Left kidney (tissue), 2 donors: ENCODE data around the gene NME7. TPM values are rescaled to one million over a fixed set of nuclear protein-coding genes. Genes with fewer than 3 reads are reported as not detected.
"Not testable (repeated sequence)": the region's sequence is repeated elsewhere in the genome, so short reads cannot be mapped to it uniquely, and the experiment has no call there.

ENCODE experiments used
- DNase-seq: peaks from one replicate; pipeline ENCODE4 v3.0.0-alpha.2; 2013
- polyA plus RNA-seq: library from polyadenylated mRNA; unstranded; fragments of 120-200 nt; gene quantifications from one replicate; pipeline ENCODE4 v1.2.1, GENCODE V29; 2013; ENCODE audit not compliant: insufficient read length

Gene NME7
- polyA plus RNA-seq, 1 donor: 103 TPM

DNA sequence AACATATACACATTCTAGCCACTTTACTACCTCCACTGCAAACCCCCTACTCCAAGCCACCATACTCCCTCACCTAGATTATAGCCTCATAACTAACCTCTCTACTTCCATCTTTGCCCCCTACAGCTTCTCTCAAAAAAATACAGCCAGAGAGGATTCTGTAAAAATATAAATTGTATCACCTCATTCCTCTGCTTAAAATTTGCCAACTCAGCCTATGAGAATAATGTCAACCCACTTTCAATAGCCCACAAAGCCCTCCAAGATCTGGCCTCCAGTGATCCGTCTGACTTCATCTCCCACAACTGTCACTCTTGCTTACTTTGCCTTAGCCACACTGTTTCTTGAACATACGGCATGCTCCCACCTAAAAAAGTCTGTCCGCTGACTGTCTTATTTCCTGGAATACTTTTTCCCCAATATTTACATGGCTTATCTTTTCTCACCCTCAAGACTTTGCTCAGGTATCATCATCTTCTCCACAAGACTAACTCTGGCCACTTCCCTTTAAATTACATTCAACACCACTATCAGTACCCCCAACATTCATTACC, 21.5 kb downstream of the NME7 start:
- DNase-seq: no peak

GRCh38 chr1:169345511-169345910, 22.1 kb downstream of the NME7 start:
- DNase-seq: no peak

DNA sequence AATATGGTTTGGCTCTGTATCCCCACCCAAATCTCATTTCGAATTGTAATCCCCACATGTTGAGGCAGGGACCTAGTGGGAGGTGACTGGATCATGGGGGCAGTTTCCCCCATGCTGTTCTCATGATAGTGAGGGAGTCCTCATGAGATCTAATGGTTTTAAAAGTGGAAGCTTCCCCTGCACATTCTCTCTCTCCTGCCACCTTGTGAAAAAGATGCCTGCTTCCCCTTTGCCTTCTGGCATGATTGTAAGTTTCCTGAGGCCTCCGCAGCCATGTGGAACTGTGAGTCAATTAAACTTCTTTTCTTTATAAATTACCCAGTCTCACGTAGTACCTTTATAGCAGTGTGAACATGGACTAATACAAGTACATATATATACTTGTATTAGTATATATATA, 25.5 kb downstream of the NME7 start:
- DNase-seq: not testable (repeated sequence)

DNA sequence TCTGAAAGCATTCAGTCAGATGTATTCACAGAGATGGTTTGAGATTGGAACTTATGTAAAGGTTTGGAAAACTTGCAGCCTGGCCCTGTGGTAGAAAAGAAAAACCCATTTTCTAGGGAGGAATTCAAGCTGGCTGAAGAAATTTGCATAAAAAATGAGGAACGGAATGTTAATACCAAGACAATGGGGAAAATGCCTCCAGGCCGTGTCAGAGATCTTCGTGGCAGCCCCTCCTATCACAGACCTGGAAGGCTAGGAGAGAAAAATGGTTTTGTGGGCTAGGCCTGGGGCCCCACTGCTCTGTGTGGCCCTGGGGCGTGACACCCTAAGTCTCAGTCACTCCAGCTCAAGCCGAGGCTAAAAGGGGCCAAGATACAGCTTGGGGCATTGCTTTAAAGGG, 26.7 kb downstream of the NME7 start:
- no peak for DNase-seq

DNA sequence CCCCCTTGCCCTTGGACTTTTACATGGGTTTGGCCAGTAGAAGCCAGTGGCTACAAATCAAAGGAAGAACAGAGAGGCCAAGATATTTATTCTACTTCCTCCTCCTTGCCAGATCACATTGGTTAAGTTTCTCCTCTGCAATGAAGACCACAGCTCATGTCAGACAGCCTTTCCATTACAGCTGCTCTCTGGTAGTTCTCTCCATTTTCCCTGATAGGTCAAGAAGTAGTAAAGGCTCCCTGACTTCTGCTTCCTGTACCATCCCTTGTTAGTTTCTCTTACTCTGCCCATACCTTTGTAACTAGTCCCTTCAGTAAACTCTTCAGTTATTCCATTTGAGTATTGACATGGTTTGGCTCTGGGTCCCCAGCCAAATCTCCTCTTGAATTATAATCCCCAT, 27.8 kb downstream of the NME7 start:
- no peak for DNase-seq

GRCh38 chr1:169338617-169339016, 29.0 kb downstream of the NME7 start:
- no peak for DNase-seq

GRCh38 chr1:169336947-169337715, 30.5 kb downstream of the NME7 start:
- DNase-seq: not testable (repeated sequence)

GRCh38 chr1:169334727-169335126, 32.9 kb downstream of the NME7 start:
- DNase-seq: not testable (repeated sequence)

DNA sequence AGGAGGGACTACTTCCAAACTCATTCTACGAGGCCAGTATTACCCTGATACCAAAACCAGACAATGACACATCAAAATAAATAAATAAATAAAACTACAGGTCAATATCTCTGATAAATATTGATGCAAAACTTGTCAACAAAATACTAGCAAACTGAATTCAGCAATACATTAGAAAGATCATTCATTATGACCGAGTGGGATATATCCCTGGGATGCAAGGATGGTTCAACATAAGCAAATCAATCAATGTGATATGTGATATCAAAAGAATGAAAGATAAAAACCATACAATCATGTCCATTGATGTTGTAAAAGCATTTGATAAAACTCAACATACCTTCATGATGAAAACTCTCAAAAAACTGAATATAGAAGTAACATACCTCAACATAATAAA, 36.7 kb downstream of the NME7 start:
- DNase-seq: no peak

DNA sequence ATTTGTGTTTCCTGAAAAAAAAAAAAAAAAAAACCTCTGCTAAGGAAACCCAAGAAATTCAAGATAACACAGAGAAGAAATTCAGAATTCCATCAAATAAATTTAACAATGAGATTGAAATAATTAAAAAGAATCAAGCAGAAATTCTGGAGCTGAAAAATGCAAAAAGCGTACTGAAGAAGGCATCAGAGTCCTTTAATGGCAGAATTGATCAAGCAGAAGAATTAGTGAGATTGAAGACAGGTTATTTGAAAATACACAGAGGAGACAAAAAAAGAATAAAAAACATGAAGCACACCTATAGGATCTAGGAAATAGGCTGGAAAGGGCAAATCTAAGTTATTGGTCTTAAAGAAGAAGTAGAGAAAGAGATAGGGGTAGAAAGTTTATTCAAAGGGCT, 38.2 kb downstream of the NME7 start:
- DNase-seq: no peak

DNA sequence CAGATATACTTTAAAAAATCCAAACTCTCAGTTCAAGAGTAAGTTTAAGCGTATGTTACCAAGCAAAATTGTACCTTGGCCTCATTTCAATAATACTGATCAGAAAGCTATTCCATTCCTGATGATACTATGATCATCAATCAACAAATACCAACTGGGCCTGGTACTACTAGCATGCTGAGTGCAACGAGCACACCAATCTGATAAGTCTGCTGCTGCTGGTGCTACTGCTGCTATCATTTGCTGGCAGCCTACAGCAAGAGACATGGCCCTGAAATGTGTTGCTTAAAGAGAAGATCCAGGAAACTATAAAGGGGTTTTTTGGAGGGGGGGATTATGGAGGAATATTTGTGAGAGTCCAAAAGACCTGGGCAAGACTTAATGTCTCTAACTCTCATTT, 39.7 kb downstream of the NME7 start:
- DNase-seq: no peak

GRCh38 chr1:169326956-169327268, 40.7 kb downstream of the NME7 start:
- DNase-seq: no peak

GRCh38 chr1:169326261-169326955, 41.2 kb downstream of the NME7 start:
- DNase-seq: no peak

DNA sequence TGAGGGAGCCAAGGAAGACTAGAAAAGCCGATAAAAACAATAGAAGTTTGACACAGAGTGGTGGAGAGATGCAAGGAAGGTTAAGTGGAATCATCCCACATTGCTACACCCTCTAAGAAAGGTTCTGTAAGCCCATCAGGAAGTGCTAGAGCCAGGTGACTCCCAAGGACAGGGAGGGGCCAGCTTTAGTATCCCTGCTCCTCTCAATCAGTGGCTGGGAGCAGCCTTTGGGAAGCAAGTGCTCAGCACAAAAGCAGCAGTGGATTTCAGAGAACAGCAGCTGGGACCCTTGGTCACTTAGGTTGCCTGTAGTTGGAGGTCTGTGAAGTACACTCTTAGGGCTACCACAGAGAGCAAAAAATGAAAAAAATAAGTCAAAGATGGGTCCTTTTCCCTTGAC, 42.5 kb downstream of the NME7 start:
- DNase-seq: no peak

- no peak for DNase-seq
Observed at GRCh38 chr1:169322138-169322537, 45.5 kb downstream of the NME7 start.

- DNase-seq: no peak
Observed at GRCh38 chr1:169321539-169321938, 46.1 kb downstream of the NME7 start.

- DNase-seq: no peak
Observed at GRCh38 chr1:169318536-169319244, 48.9 kb downstream of the NME7 start.

- no peak for DNase-seq
Observed at GRCh38 chr1:169316556-169316955, 51.0 kb downstream of the NME7 start.

DNA sequence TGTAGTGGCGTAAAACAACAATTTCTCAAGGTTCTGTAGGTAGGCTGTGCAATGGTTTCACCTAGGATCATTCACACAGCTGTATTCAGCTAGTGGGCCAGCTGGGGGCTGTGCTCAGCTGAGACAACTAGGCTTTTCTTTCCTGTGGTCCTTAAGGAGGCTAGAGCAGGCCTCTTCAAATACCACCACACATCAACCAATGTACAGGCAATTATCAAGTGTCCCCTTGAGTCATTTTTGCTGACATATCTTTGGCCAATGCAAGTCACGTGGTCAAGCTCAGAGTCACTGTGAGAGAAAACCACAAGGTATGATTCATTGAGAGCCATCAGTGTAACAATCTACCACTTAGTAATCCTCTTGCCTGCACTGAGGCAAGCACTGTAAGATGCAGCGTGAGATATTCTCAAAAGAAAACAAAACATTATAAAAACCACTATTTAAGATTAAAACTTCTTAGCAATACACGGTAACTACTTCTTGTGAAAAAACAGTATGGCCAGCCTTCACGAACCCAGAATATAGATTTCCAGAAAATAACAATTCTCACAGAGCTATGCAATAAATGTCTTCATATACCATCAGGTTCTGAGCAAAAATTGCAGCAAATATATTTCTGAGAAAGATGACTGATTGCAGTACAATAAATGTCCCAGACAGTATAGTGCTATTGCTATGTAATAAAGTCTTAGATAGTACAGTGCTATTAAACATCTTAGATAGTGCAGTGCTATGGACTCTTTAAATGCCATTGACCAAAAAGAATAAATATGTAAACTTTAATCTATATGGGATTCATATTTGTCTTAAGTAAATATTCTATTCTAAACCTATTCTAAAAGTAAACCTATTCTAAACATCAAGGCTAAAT, 55.3 kb downstream of the NME7 start:
- no peak for DNase-seq

- DNase-seq: no peak
Observed at GRCh38 chr1:169309178-169310166, 58.1 kb downstream of the NME7 start.
